HG02943 (cell line): Measurements from ENCODE around the gene SNX5.

Experiments used
- ATAC-seq: cut with Tn5 transposase; IDR thresholded peaks from one replicate; pipeline ENCODE4 v1.9.1; 2021; ENCODE audit warnings: mild to moderate bottlenecking, low read depth, moderate library complexity; ENCODE audit not compliant: unreplicated experiment

Gene SNX5

DNA sequence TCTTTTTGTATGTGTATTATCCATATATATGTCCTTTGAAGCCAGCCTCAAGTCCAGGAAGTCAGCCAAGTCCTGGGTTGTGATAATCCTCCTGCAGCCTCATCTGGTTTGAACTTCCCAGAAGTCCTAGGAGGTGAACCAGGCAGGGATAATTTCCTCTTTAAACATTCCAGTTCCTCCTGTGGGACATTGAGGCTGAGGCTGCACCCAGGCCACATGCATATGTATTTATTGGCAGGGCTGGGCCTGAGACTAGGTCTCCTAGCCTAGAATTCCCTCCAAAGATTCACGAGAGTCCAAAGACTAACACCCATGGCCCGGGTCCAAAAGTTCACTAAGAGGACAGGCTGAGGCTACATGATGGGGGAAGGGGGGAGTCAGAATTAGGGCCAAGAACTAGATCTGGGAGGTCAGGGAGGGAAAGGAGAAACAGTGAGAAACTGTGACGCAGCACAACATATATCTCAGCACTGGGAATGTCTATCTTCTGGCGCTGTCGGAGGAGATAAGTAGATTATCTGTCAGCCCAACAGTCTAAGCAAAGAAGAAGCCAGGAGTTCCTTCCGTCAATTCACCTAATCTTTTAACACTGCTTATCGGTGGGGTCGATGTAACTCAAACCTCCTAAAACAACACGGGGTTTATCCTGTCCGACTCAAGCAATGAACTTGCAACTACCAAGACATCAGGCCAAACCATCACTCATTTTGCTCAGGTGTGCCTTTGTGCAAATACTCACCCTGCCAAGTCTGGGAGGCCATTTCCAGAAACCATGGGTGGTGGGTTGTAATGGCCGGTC lies 43.3 kb downstream of the SNX5 start:
- no peak for ATAC-seq

DNA sequence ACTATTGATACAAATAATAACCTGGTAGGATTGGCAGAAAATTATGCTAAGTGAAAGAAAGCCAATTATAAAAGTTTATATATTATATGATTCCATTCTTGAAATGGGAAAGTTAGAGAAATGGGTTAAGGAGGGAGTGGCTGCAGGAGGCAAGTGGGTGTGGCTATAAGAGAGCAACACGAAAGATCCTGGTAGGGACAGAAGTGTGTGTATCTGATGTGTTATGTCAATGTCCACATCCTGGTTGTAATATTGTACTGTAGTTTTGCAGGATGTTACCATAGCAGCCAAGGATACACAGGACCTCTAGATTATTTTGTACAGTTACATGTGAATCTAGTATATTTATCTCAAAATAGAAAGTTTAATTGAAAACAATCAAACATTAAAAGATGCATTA lies 46.8 kb downstream of the SNX5 start:
- ATAC-seq: no peak

GRCh38 chr20:17919149-17919548 lies 49.4 kb downstream of the SNX5 start:
- no peak for ATAC-seq

GRCh38 chr20:17917832-17918618 lies 50.6 kb downstream of the SNX5 start:
- no peak for ATAC-seq

- ATAC-seq: no peak
These were observed 52.1 kb downstream of the SNX5 start for GRCh38 chr20:17916433-17916891.

GRCh38 chr20:17914957-17915356 lies 53.6 kb downstream of the SNX5 start:
- no peak for ATAC-seq

DNA sequence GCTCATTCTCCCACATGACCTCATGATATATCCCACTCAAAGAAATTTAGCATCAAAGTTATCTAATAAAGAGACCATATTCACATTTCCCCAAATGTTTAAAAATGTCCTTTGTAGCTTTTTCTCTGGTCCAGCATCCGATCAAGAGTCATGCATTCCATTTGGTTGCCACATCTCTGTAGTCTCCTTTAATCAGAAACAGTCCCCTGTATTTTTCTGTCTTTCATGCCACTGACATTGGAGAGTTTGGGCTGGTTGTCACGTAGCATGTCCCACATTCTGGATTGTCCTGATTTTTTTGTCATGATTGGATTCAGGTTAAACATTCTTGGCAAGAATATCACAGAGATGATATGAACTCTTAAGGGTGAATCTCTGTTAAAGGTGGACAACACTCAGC lies 55.7 kb downstream of the SNX5 start:
- ATAC-seq: no peak

DNA sequence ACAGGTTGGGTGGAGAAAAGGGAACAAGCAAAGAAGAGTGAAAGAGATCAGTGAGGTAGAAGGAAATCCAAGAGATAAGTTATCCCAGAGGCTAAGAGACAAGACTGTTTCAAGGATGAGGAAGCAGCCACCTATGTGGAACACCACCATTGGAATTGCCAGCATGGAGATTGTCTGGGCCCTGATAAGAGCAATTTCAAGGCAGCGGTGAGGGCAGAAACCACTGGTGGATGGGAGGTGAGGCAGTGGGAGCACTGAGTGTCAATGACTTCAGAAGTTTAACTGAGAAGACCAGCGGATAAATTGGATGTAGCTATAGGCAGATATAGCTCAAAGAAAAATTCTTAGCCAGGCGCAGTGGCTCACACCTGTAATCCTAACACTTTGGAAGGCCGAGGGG lies 56.7 kb downstream of the SNX5 start:
- ATAC-seq: no peak

DNA sequence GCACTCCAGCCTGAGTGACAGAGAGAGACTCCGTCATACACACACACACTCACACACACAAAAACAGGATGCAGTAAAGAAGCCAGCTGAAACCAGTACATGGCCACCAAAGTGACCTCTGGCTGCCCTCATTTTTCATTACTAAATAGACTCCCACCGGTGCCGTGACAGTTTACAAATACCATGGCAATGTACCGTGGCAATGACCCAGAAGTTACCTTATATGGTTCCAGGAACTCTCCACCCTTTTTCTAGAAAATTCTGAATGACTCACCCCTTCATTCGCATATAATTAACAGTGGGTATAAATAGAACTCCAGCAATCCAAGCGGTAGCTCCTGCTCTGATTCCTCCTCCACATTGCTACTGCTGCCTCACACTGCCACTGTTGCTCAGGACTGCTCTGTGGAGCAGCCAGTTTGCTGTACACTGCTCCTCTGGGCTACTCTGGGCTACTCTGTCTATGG lies 57.7 kb downstream of the SNX5 start:
- no peak for ATAC-seq

DNA sequence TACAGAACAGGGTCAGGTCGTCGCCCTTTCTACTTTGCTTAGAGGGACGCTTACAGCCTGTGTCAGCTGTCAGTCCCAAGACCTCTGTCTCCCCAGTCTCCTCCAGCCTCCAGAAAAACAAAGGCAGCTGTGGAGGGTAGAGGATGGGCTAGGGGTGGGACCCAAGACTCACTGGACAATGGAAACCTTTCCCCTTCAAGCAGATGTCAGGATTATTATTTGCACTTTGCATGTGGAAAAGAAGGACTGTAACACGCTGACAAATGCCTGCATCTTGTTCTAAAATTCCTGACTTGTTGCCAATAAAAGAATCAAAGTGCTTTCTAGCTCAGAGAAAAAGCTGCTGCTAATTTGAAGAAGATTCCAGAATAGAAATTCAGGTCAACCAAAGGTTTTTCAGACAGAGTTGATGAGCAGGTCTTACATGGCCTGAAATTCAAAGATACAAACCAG lies 58.7 kb downstream of the SNX5 start:
- no peak for ATAC-seq

DNA sequence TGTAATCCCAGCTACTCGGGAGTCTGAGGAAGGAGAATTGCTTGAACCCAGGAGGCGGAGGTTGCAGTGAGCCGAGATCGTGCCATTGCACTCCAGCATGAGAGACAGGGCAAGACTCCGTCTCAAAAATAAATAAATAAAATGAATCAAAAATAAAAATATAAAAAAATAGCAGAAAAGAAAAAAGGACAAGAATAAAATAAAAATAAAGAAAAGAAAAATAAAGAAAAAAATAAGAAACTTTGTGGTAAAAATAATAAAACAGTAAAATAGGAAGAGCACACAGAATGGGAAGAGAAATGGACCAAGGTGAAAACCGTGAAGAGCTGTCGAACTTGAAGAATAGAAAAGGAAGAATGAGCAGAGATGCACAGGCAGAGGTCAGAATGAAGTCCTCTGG lies 63.0 kb downstream of the SNX5 start:
- ATAC-seq: no peak

DNA sequence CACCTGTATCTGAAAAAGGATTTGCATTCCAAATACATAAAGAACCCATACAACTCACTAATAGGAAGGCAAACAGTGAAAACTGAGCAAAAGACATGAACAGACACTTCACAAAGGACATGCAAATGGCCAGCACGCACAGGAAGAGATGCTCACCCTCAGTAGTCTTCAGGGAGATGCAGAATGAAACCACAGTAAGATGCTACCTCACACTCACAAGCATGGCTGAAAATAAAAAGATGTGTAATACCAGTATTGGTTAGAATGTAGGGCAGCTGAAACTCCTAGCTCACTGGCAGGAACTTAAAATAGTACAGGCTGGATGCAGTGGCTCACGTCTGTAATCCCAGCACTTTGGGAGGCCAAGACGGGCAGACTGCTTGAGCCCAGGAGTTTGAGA lies 64.6 kb downstream of the SNX5 start:
- ATAC-seq: no peak

DNA sequence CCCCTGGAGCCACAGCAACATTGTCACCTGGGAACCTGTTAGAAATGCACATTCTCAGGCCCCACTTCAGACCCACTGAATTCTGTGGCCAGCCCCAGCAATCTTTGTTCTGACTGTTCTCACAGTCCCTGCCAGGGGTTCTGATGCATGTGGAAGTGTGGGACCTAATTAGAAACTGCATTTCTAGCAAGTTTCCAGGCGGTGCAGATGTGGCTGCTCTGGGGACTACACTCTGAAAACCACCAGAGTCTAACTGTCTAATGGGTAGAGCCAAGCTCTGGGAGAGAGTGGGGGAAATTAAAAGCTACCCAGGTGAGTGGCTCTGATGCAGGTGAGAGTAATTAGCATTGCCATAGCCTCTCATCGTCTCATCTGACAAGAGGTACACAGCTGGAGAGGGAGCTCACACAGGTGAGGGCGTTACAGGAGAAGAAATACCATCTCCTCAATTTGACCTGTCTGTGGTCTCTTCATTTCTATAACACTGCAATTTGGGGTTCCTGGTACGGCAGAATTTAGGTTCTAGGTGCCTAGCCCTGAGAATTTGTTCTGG lies 66.0 kb downstream of the SNX5 start:
- ATAC-seq: no peak

DNA sequence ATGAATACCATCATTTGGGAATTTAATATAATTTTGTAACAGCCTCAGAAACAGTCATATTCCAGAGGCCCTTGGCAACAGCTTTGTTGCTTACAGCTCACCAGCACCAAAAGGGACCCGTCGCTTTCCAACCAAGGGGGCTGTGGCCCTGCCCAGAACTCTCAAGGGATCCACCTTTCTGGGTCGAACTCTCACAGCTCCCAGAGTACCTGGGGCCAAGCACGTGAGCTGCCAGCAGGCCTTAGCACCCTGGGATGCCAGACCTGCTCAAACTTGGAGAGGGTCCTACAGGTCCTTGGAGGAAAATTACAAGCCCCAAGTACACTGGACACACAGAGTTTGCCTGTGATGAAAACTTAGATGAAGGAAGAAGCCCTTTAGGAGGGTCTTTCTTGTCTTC lies 66.6 kb downstream of the SNX5 start:
- ATAC-seq: no peak

GRCh38 chr20:17898548-17898994 lies 70.0 kb downstream of the SNX5 start:
- ATAC-seq: no peak

DNA sequence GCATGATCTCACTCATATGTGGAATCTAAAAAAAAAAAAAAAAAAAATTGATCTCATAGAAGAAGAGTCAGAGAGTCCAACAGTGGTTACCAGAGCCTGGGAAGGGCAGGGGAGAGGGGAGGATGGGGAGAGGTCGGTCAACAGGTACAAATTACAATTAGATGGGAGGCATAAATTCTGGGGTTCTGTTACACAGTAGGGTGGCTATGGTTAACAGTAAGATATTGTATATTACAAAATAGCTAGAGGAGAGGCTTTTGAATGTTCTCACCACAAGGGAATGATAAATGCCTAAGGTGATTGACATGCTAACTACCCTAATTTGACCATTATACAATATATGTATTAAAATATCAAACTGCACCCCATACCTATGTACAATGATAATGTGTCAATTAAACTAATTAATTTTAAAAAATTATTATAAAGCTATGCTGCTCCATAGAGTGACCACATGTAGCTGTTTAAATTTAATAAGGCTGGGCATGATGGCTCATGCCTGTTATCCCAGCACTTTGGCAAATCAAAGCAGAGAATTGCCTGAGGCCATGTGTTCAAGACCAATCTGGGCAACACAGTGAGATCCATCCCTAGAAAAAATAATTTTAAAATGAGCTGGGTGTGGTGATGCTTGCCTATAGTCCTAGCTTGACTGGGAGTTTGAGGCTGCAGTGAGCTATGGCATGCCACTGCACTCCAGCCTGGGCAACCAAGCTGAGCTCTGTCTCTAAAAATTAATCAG lies 70.9 kb downstream of the SNX5 start:
- no peak for ATAC-seq

GRCh38 chr20:17896771-17897369 lies 71.7 kb downstream of the SNX5 start:
- ATAC-seq: no peak

- no peak for ATAC-seq
These were observed 72.3 kb downstream of the SNX5 start for GRCh38 chr20:17896193-17896723.

GRCh38 chr20:17895641-17896171 lies 72.9 kb downstream of the SNX5 start:
- no peak for ATAC-seq

DNA sequence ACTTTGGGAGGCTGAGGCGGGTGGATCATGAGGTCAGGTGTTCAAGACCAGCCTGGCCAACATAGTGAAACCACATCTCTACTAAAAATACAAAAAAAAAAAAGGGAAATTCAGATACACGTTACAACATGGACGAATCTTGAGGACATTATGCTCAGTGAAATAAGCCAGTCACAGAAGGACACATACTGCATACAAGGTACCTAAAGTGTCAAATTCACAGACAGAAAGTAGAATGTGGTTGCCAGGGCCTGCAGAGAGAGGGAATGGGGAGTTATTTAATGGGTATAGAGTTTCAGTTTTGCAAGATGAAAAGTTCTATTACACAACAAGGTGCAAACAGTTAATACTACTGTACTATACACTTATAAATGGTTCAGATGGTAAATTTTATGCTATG lies 75.1 kb downstream of the SNX5 start:
- ATAC-seq: no peak
